NCI-H2081 (cell line): ENCODE data around the gene ARHGEF3.

ENCODE experiments used
- DNase-seq, 2 experiments: peaks; one replicate each; lab custom pipeline; 2025; lab: John Stamatoyannopoulos, UW

The ARHGEF3 gene

GRCh38 chr3:56822501-56822900 is 20.8 kb upstream of the ARHGEF3 start:
- DNase-seq: no peak

GRCh38 chr3:56819016-56819809 is 17.5 kb upstream of the ARHGEF3 start:
- DNase-seq: no peak

DNA sequence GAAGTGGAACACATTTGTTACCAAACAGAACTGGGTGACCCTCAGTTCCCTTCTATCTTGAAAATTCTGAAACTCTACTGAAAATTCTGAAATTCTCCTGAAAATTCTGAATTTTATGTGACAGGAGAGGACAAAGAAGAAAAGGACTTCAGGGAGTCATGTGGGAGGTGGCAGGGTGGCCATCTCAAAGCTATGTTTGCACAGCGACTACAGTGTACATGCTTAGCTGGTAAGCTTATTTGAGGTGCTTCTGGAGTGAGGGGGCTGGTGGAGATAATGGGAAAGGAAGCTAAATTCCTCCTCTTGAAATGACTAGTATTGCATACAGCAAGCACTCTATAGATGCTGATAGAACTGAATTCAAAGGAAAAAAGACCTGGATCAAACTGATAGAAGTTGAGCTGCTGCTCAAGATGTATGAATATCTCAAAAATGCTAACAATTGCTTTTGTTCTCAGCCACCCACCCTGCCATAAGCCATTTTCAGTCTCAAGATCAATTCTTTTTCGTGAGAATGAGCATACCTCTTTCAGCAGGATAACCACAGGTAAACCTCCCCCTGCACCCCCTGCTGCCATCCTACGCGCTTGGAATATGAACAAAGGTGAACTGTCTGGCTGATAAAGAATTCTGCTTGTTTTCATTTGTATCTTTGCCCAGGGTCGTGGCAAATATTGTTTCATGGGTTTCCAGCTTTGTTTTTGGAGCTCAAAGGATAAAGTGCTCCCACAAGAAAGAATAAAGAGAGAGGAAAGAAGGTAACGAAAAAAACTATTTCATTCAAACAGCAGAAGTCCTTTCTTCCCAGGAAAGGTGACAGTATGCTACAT is 16.6 kb upstream of the ARHGEF3 start:
- DNase-seq: no peak

GRCh38 chr3:56817646-56818045 is 15.9 kb upstream of the ARHGEF3 start:
- no peak for DNase-seq

GRCh38 chr3:56816061-56816460 is 14.3 kb upstream of the ARHGEF3 start:
- no peak for DNase-seq

DNA sequence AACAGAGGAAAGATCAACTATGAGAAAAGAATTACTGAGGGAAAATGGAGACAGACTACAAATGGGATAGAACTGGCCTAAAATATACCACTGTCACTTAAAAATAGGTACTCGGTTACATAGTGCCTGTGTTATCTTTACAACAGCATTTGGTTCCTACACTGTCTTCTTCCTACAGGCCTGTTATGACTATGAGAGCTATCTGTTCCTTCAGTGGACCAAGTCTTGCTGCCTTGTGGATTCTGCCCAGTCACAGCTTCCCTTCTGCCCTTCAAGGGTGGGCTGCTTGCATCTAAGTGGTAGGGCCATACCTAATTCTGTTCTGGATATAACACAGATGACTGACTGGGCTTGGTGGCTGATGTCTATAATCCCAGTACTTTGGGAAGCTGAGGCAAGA is 13.8 kb upstream of the ARHGEF3 start:
- DNase-seq: no peak

DNA sequence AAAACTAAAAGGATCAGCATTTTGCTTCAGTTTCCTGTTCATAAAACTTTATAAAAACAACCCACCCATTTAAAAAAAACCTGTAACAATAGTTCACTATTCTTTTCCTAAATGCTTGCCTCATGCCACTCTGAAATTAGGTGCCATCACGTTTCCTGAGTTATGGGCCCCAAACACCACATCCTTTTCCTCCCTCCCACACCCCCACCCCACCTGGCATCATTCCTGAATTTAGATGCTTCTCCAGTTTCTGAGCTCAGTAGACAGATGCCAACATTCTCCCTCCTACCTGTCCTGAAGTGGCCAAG is 11.9 kb upstream of the ARHGEF3 start:
- no peak for DNase-seq

GRCh38 chr3:56812754-56813652 is 11.3 kb upstream of the ARHGEF3 start:
- no peak for DNase-seq

DNA sequence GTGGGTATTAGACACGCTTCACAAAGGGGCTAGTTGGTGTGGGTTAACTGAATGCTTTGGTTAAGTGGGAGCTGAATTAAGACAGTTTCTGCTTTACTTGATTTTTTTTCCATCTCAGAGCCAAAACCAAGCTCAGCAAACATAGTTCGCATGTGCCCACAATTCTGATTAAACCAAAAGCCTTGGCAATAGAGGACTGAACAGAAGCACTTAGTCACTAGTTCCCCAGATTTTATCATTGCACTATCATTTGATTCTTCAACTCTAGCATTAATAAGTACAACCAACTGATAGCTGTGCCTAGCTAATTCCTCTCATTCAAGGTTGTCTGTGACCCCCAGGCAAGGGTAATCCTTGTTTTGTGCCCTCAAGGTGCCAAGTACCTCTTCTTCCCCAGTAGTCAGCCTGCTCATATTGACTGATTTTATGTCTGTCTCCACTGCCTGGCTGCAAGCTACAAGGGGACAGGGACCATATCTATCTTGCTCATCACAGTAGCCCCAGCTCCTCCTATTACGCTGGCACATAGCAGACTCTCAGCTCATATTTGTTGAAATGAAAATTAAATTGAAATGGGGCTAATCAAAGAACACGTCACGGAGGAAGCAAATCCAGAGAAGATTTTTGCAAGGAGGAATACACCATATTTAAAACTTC is 9.9 kb upstream of the ARHGEF3 start:
- no peak for DNase-seq

GRCh38 chr3:56810577-56811545 is 9.1 kb upstream of the ARHGEF3 start:
- DNase-seq: no peak

DNA sequence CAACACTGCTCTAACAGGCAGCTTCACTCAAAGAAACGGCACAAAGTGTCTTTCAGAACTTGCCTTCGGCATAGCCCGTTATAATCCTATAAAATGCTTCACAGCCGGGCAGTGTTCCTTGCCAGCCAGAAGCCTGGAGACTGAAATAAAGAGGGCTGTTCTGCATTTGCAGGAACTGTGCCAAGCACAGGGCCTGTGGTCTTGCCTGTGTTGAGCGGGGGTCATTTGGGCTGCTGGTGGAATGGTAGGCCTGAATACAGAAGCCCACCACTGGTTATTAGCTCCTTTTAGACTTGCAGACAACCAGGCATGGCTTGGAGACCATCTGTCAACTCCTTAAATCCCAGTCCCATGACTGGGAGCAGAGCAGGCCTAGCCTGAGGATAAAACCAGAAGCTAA is 4.7 kb upstream of the ARHGEF3 start:
- DNase-seq: no peak

DNA sequence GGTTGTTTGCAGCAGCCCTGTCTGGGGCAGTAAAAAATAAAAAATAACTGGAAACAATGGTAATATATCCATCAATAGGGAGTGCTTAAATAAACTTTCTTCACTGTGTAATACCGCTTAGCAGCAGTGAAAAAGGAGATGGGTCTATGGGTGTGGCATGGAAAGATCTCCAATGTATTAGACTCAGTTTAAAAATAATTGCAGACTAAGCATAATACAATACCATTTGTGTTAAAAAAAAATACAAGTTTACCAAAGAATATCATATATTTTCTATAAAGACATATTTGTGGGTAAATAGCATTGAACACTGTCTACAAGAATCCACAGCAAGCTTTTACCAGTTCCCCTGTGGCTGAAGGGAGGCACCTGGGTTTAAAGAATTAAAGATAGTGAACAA is 1.0 kb upstream of the ARHGEF3 start:
- no peak for DNase-seq

GRCh38 chr3:56802378-56802745 is 613 bp upstream of the ARHGEF3 start:
- no peak for DNase-seq

- no peak for DNase-seq
These were observed 702 bp downstream of the ARHGEF3 start for GRCh38 chr3:56800832-56801661.

DNA sequence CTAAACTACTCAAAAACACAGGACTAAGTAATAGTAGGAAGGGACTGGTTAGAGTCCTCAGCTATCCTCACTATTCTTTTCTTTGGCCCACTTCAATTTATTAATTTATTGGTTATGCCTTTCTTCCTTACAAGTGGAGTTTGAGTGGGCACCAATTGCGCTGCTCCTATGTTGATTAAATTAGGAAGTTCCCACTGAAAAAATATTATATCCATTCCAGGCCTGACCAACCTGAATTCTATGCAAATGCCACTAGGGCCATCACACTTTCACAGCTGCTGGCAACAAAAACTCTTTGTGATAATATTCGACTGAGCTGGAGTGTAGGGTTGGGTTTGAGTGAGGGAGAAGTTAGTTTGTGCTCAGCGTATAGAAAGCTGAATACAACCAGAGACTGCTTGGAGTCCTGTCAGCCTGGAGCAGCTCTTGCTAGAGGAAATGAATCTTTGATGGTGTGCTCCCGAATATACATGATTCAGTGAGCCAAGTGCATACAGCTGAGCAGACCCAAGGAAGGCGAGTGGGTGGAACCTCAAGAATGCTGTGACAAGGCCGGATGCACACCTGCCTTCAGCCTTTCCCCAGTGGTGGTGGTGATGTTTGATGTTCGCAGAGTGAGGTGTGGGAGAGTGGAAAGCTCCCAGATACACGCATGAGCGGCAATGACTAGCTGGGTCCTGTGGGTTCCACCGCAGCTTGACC is 1.5 kb downstream of the ARHGEF3 start:
- DNase-seq: no peak

DNA sequence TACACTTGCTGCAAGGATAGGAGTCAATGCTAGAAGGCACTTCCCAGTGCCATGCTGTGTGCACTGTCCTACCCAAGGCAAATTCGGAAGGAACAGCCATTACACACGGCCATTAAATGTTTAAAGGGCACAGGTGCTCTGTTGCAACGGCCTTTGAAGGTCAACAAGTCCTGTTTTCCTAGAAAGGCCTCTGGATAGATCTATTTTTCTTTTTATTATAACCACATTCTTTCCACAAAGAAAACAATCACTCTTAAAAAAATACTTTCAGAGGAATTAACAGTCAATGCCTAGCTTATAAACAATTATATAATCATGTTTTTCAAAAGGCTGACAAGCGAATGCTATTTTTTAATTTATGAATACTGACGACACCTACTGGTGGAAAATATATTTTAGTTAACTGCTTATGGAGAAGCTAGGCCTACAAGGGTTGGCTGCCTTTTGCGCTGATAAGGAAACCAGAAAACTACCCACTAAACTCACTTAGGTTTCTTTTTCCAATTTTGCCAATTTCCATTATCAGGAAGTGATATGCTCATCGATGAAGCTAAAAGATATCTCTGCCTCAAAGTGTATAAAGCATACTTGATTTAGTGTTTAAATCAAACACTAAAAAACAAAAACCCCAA is 2.4 kb downstream of the ARHGEF3 start:
- peak; percentile 49 to 67 for DNase-seq

DNA sequence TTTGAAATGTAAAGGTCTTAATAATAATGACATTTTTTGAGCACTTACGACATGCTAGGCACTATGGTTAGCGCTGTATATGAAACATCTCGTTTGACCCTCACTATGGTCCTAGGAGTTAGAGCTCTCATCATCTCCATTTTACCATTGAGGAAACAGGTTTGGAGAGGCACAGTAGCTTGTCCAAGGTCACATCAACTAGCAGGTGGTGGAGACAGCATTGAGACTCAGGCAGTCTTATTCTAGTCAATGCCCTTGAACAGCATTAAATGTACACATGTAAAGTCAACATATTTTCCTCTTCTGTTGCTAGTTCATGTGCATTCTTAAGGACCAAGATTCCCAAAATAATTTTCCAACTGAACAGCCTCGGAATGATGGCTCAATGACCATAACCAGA is 4.8 kb downstream of the ARHGEF3 start:
- no peak for DNase-seq

GRCh38 chr3:56796202-56796601 is 5.5 kb downstream of the ARHGEF3 start:
- DNase-seq: no peak

DNA sequence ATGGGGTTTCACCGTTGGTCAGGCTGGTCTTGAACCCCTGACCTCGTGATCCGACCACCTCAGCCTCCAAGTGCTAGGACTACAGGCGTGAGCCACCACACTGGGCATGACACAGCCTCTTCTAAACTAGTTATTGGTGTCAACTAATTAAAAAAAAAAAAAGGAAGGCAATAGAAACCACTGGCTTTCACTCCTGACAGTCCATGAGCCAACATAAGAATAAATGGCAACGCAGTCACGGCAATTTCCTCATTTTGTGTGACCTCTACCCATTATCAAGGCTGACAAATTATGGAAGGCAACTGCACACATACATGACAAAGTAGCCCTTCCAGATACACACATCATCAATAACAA is 5.9 kb downstream of the ARHGEF3 start:
- DNase-seq: peak in 1 of 2 experiments; percentile 88
